ENCODE measurements around the gene DAGLA. TPM values are rescaled to one million over a fixed set of nuclear protein-coding genes. Genes with fewer than 3 reads are reported as not detected.
"Not testable (repeated sequence)": the region's sequence is repeated elsewhere in the genome, so short reads cannot be mapped to it uniquely, and the experiment has no call there.

Gene DAGLA
- total RNA-seq, 1 experiment from 2014 or later, result 6.2 TPM

DNA sequence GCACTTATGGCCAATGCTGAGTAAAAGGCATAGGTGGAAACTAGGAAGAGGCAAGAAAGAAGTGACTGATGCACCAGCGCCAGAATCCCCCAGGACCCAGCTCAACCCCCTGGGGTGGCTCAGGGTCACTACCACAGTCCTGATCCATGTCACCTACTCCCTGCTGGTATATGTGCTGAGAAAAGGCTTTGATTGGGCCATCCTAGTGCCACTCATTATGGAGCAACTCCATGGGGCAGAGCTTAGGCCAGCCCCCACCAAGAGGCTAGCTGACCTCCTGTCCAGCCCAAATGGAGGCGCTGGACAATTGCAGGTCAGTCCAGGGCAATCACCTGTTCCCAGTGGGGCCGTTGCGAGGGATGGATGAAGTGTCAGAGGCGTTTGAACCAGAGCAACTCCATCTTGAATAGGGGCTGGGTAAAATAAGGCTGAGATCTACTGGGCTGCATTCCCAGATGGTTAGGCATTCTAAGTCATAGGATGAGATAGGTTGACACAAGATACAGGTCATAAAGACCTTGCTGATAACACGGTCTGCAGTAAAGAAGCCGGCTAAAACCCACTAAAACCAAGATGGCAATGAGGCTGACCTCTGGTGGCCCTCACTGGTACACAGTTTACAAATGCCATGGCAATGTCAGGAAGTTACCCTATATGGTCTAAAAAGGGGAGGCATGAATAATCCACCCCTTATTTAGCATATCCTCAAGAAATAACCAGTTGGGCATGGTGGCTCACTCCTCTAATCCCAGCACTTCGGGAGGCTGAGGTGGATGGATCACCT is 20.6 kb upstream of the DAGLA start:
- DNase-seq (ENCODE audit: low read depth), result no peak

DNA sequence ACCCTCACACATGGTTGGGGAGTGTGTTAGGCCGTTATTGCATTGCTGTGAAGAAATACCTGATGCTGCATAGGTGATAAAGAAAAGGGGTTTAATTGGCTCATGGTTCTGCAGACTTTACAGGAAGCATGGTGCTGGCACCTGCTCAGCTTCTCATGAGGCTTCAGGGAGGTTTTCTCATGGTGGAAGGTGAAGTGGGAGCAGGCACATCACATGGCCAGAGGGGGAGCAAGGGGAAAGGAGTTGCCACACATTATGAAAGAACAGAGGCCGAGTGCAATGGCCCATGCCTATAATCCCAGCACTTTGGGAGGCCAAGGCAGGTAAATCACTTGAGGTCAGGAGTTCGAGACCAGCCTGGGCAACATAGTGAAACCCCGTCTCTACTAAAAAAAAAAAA is 19.2 kb upstream of the DAGLA start:
- peak; percentile 25 for DNase-seq (ENCODE audit: low read depth)

DNA sequence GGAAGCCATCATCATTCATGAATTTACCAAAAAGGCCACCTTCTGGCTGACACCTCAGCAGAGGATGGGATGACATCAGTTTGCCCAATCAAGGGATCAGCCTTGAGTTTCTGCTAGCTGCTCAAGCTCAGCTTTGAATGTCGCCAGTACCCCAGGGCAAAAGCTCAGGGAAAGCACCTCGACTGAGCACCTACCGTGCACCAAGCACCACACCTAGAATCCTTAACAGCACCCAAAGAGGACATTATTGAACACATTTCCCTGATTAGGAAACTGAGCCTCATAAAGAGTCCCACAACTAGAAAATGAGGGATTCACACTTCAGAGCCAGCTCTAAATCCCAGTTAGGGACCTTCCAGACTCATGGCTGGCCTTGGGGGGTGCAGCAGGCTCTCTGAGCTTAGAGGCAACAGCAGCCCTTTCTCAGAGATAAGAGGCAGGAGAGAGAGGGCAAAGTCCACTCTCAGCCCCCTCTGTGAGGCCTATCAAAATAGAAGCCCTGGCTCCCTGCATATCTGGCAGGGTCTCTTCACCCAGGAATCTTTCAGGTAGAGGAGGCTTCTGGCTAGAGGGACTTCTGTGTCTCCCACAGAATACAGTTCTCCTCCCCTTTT is 13.4 kb upstream of the DAGLA start:
- no peak for DNase-seq (ENCODE audit: low read depth)

- no peak for DNase-seq (ENCODE audit: low read depth)
Measured at GRCh38 chr11:61667684-61668305, 12.4 kb upstream of the DAGLA start.

- DNase-seq (ENCODE audit: low read depth), result no peak
Measured at GRCh38 chr11:61669417-61669816, 10.8 kb upstream of the DAGLA start.

- DNase-seq (ENCODE audit: low read depth), result no peak
Measured at GRCh38 chr11:61670626-61671025, 9.6 kb upstream of the DAGLA start.

DNA sequence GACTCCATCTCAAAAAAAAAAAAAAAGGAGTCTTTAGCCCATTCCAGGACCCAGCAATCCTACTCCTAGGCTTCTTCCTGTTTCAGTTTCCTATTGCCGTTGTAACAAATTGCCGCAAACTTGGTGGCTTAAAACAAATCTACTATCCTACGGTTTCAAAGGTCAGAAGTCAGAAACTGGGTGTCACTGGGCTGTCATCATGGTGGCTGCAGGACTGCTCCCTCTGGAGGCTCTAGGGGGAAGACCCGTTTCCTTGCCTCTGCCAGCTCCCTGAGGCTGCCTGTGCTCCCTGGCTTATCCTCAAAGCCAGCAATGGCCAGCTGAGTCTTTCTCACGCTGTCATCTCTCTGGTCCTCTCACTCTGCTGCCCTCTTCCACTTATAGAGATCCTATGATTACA is 8.7 kb upstream of the DAGLA start:
- no peak for DNase-seq (ENCODE audit: low read depth)

- not testable (repeated sequence) for DNase-seq (ENCODE audit: low read depth)
Measured at GRCh38 chr11:61673946-61674467, 6.2 kb upstream of the DAGLA start.

GRCh38 chr11:61675826-61676225 is 4.4 kb upstream of the DAGLA start:
- no peak for DNase-seq (ENCODE audit: low read depth)

DNA sequence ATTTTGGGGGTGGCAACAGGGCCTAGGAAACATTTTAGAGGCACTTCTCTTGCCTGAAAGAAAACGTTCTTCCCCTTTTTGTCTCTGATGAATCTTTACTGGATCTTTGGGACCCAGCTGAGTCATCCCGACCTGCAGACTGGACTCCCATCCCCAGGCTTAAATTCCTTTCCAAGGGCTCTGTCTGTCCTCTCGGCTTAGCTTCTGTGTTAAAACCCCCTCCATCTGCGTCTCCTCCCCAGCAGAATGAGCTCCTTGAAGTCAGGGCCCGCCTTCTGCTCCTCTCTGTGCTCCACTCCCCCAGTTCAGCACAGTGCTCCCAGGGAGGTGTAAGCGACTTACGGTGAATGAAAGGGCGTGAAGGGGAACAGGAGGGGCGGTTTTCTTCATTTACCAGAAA is 895 bp upstream of the DAGLA start:
- peak; percentile 31 for DNase-seq (ENCODE audit: low read depth)

GRCh38 chr11:61680622-61681221 is 531 bp downstream of the DAGLA start:
- DNase-seq (ENCODE audit: low read depth), result no peak

GRCh38 chr11:61682093-61682732 is 2.0 kb downstream of the DAGLA start:
- peak; percentile 57 for DNase-seq (ENCODE audit: low read depth)

GRCh38 chr11:61682906-61683675 is 2.9 kb downstream of the DAGLA start:
- DNase-seq (ENCODE audit: low read depth), result no peak

- DNase-seq (ENCODE audit: low read depth), result peak; percentile 31
Measured at GRCh38 chr11:61683961-61684869, 4.0 kb downstream of the DAGLA start.

- no peak for DNase-seq (ENCODE audit: low read depth)
Measured at GRCh38 chr11:61684870-61685616, 4.9 kb downstream of the DAGLA start.

DNA sequence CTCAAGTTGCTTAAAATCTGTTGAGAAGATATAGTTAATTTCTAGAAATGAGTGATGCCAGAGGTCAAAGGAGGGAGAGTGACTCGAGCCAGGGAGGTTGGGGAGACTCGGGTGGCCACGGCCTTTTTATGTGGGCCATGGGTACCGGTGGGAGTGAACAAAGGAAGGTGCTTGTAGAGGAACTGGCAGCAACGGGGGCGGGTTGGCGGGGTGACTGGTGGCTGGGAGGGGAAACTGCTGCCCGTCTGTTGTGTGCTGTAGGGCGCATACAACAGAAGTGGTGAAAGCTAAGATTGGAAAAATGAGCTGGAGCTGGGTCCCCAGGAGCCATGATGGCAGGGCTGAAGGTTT is 5.4 kb downstream of the DAGLA start:
- DNase-seq (ENCODE audit: low read depth), result no peak

DNA sequence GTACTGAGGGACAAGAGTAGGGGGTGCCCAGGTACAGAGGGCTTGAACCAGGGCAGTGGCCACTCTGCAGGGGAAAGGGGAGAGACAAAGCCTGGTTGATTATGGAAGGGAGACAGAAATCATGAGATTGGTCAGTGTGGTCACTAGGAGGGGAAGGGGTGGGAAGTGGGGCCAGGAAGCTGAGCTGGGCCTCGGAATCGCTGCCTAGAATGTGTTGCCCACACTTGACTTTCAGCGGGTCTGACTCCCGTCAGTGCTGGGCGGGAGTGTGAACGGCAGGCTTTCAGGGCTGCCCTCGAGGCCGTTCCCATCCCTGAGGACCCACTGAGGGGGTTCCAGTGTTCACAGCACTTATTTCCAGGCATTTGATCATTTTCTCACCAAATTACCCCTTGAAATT is 5.9 kb downstream of the DAGLA start:
- no peak for DNase-seq (ENCODE audit: low read depth)

DNA sequence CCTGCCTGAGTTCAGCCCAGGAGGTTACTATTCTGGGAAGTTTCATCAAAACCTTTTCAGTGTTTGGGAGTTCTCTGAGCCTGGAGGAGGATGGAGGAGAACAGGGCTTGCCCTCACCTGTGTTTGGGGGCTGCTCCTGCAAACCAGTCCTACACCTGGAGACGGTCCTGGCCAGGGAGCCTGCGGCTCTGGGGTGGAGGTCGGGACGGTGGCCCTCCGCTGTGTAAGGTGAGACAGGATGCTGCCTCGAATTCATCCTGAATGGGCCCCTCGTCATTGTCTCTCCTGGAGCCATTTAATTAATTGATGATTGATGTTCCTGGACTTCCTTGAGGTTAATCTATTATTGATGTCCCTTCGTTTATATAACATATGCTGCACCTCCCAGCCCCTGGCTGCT is 6.3 kb downstream of the DAGLA start:
- DNase-seq (ENCODE audit: low read depth), result no peak

DNA sequence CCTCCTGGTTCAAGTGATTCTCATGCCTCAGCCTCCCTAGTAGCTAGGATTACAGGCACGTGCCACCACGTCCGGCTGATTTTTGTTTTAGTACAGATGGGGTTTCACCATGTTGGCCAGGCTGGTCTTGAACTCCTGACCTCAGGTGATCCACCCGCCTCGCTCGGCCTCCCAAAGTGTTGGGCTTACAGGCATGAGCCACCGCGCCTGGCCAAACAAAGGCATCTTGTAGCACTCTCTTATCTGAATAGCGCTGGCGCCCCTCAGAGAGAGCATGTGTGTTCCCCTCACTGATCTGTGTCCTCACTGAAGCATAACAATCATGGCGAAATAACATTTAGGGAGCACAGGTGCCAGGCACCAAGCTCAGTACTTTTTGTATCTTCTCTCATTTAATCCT is 7.2 kb downstream of the DAGLA start:
- no peak for DNase-seq (ENCODE audit: low read depth)
